GM19452 (cell line): ENCODE results near the gene CCDC187.
"Not testable (repeated sequence)": the region's sequence is repeated elsewhere in the genome, so short reads cannot be mapped to it uniquely, and the experiment has no call there.

Experiments
- ATAC-seq: cut with Tn5 transposase; IDR thresholded peaks from one replicate; pipeline ENCODE4 v1.9.1; 2021; ENCODE audit not compliant: unreplicated experiment

The CCDC187 gene

GRCh38 chr9:136328011-136328621, 24.2 kb upstream of the CCDC187 start:
- ATAC-seq: no peak

- ATAC-seq: no peak
These were observed 23.5 kb upstream of the CCDC187 start, which contains the start of gene GPSM1 for GRCh38 chr9:136327304-136327974. TSS of gene GPSM1 (plus strand) at chr9:136327539. CDS start at chr9:136327696, 157 bp downstream.

DNA sequence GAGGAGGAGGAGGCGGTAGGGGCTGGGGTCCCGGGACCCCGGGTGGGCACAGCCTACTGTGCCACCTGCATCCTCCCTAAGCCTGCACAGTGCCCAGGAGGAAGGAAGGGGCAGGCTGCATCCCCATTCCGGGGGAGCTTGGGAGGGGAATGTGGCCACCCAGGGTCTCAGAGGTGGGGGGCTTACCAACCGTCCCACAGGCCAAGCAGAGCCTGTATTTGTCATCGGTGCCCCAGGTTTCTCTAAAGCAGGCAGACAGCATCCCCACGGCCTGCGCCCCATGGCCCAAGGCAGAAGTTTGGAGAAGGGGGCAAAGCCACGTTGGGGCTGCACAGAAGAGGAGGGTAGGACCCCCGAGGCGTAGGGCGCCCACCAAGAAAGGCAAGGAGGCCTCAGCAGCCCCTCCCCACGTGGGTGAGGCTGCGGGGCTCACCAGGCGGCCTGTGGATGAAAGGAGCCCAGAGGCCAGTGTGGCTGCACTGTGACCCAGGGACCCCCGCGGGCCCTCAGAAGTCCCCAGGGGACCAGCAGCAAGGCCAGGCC, 22.9 kb upstream of the CCDC187 start:
- ATAC-seq: no peak

- ATAC-seq: no peak
These were observed 22.3 kb upstream of the CCDC187 start for GRCh38 chr9:136326061-136326760.

DNA sequence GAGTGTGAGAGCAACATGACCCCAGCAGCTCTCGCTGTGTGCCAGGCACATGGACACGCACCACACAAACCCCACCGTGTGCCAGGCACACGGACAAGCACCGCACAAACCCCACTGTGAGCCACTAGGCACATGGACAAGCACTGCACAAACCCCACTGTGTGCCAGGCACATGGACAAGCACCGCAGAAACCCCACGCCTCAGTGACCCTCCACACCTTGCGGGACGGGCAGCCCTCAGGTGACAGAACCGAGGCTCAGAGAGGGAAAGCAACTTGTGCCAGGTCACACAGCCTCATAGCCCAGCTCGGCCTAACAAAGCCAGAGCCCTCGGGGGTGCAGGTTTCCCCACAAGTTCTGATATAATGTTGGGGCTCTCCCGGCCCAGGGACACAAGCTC, 21.5 kb upstream of the CCDC187 start:
- no peak for ATAC-seq

- no peak for ATAC-seq
These were observed 20.8 kb upstream of the CCDC187 start for GRCh38 chr9:136324501-136325300.

- ATAC-seq: no peak
These were observed 19.5 kb upstream of the CCDC187 start for GRCh38 chr9:136323371-136323789.

GRCh38 chr9:136322756-136323330, 18.9 kb upstream of the CCDC187 start:
- no peak for ATAC-seq

DNA sequence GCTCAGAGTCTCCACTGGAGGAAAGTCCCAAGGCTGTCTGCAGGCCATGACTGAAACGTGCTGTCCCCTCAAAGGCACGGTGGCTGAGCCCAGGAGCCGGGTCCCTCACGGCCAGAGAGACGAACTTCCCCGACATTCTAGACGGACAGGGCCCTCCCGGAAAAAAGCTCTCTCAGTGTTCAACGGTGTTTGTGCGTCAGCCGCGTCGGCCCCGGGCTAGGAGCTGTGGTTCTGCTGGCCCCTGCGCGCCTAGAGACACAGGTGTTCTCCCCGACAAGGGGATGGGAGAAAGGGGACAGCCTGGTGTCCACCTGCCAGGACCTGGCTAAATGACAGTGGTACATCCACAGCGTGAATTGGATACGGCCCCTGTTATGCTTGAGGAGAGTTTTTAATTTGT, 17.7 kb upstream of the CCDC187 start:
- no peak for ATAC-seq

- not testable (repeated sequence) for ATAC-seq
These were observed 17.1 kb upstream of the CCDC187 start for GRCh38 chr9:136320972-136321371.

- not testable (repeated sequence) for ATAC-seq
These were observed 16.1 kb upstream of the CCDC187 start for GRCh38 chr9:136319955-136320354.

GRCh38 chr9:136319244-136319643, 15.3 kb upstream of the CCDC187 start:
- not testable (repeated sequence) for ATAC-seq

DNA sequence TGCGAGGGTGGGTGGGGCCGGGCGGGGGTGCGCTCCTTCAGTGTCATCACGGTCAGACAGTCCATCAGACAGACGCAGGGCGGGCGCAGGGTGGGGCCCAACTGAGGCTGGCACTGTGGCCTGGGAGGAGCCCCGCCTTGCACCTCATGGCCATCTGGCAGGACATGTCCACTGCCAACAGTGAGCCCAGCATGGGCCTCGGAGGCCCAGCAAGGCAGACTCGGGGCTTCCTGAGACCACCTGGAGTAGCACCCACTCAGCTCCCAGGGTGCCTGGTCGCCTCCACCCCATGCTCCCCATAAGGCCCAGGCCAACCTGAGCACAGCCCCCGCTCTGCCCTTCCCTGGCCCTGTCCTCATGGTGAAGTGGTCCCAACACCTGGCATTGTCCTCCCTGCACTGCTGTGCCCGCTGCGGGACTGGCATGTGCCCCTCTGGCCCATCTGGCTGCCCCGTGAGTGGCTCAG, 14.9 kb upstream of the CCDC187 start:
- no peak for ATAC-seq

GRCh38 chr9:136318111-136318775, 14.3 kb upstream of the CCDC187 start:
- no peak for ATAC-seq

GRCh38 chr9:136317695-136318094, 13.8 kb upstream of the CCDC187 start:
- ATAC-seq: no peak

GRCh38 chr9:136316896-136317676, 13.2 kb upstream of the CCDC187 start:
- no peak for ATAC-seq

- ATAC-seq: no peak
These were observed 12.4 kb upstream of the CCDC187 start for GRCh38 chr9:136316271-136316751.

GRCh38 chr9:136314944-136315343, 11.1 kb upstream of the CCDC187 start:
- no peak for ATAC-seq

- ATAC-seq: no peak
These were observed 10.1 kb upstream of the CCDC187 start for GRCh38 chr9:136314056-136314416.
